Karpas-422 (cell line): ENCODE results near the gene GRB10. TPM values are rescaled to one million over a fixed set of nuclear protein-coding genes. Genes with fewer than 3 reads are reported as not detected.

Source experiments
- DNase-seq: peaks from one replicate; pipeline ENCODE4 v3.0.0-alpha.2; 2015
- H2AFZ ChIP-seq: fragments of 200-600 bp; sonication (generic); 2 replicates; pipeline ENCODE4 v1.6.1; 2014; ENCODE audit warnings: antibody characterized with exemption, low read length, mixed read lengths
- H3K27ac ChIP-seq: fragments of 200-600 bp; sonication (generic); 2 replicates; pipeline ENCODE4 v1.5.1; 2014; ENCODE audit warnings: mild to moderate bottlenecking, low read length, moderate library complexity
- H3K27me3 ChIP-seq: fragments of 200-600 bp; sonication (generic); 2 replicates; pipeline ENCODE4 v1.6.1; 2014; ENCODE audit warnings: low read length, mixed read lengths
- H3K36me3 ChIP-seq: fragments of 200-600 bp; sonication (generic); 2 replicates; pipeline ENCODE4 v1.6.1; 2014; ENCODE audit warnings: low read length, mixed read lengths; ENCODE audit not compliant: insufficient read depth
- H3K4me1 ChIP-seq: fragments of 200-600 bp; sonication (generic); 2 replicates; pipeline ENCODE4 v1.6.1; 2014; ENCODE audit warnings: mild to moderate bottlenecking, low read length, mixed read lengths
- H3K4me2 ChIP-seq: fragments of 200-600 bp; sonication (generic); 2 replicates; pipeline ENCODE4 v1.6.1; 2014; ENCODE audit warnings: low read length, low read depth, mild to moderate bottlenecking; ENCODE audit not compliant: poor library complexity, severe bottlenecking
- H3K4me3 ChIP-seq: fragments of 200-600 bp; sonication (generic); 2 replicates; pipeline ENCODE4 v1.5.1; 2014; ENCODE audit warnings: mild to moderate bottlenecking, antibody characterized with exemption, low read length, mixed read lengths
- H3K79me2 ChIP-seq: fragments of 200-600 bp; sonication (generic); 2 replicates; pipeline ENCODE4 v1.6.1; 2014; ENCODE audit warnings: mild to moderate bottlenecking, low read length, mixed read lengths
- H3K9ac ChIP-seq: fragments of 200-600 bp; sonication (generic); 2 replicates; pipeline ENCODE4 v1.6.0; 2014; ENCODE audit warnings: low read length
- H3K9me2 ChIP-seq: fragments of 200-600 bp; sonication (generic), shearing (Covaris generic); replicated peaks from 2 replicates; pipeline ENCODE4 v1.6.0; 2014; ENCODE audit warnings: mild to moderate bottlenecking, low read length, moderate library complexity; ENCODE audit not compliant: insufficient read depth
- H3K9me3 ChIP-seq: fragments of 300-700, 200-600 bp; sonication (generic); 2 replicates; pipeline ENCODE4 v1.6.1; 2014; ENCODE audit warnings: low read length, mixed read lengths
- H4K20me1 ChIP-seq: fragments of 200-600 bp; sonication (generic); 2 replicates; pipeline ENCODE4 v1.6.1; 2014; ENCODE audit warnings: mild to moderate bottlenecking, antibody characterized with exemption, low read length, low read depth; ENCODE audit not compliant: insufficient read depth
- total RNA-seq: library from RNA; depleted of rRNA; stranded (reverse); fragments of >200 nt; shearing (Covaris generic); gene quantifications from 2 replicates; pipeline ENCODE4 v1.2.3, GENCODE V29; 2014; ENCODE audit warnings: low replicate concordance

The GRB10 gene
- total RNA-seq, 1 experiment from 2014 or later: not detected

DNA sequence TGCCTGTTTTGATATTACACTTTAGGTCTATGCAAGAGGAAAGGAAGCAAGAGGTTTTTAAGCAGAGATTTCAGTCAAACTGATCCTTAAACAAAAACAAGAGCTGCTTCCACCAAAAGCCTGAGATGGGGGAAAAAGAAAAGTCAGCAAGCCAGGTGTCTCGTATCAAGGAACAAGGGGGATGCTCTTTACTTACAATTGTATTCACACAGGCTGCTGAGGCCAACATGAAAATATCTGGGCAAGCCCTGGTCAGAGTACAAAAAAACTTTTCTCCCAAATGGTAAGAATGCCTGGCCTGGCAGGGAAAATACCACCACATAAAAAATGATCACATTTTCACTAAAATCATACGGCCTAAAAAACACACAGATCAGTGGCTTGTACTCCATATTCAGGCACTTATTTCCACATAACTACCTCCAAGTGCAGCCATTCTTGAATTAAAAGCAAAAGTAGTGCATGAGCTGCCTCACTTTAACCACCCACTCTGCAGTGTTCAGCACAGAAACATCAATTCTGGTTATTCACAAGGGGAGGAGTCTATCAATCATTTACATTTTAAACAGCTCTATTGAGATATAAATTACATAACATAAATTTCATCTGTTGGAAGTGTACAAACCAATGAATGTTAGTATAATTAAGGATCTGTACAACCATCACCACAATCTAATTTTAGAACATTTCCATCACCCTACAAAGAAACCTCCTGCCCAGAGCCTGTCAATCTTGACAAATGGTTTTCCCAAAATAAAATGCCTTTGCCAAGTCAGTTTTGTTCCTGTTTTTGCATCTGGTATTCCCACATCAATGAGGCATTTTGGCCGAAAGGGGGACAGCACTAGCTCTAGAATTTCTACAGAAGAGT, 70.2 kb downstream of the GRB10 start:
- no peaks in the 10 kb centered on the region for H3K79me2 ChIP-seq
- no peak overlapping the region for H2AFZ ChIP-seq
- no peak for DNase-seq

DNA sequence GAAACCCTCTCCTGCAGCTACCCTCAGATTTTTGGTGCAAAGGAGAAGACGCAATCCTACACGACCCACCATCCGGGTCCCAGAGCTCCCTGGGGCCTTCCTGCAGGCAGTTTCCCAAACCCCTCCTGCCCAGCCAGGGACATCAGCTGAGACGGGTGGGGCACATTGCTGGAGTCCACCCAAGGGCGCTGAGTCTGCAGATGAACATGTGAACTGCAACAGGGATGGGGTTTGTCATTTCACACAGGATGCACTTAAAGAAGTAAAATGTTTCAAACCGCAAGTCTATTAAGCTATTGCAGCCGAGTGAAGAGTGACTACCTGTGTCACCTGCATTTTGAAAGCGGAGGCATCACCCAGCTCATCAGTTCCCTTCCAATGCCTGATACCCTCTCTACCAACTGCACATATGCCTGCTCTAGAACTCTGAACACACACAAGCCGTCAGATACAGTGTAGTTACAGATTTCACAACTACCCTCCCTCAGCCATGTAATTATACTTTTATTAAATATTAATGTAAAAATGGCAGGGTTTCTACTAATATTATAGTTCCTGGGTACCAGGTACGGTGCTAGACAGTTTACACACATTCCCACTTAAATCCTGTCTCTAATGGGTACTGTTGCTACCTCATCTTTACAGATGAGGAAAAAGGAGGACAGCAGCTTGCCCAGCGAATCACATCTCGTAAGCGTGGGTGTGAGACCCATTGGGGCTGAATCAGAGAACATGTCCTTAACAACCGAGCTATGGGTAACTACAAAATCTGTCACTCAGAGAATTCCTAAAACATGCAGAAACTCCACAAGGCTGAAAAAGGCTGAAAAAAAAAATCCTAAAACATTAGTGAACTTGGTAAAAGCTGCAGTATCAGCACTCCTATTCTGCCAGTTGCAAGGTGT, 71.2 kb downstream of the GRB10 start:
- DNase-seq: no peak
- H3K4me2 ChIP-seq: no peak overlapping the region
- no peaks in the 10 kb centered on the region for H4K20me1 ChIP-seq
- no peak overlapping the region for H3K9ac ChIP-seq
- H3K4me3 ChIP-seq: no peak overlapping the region
- no peak overlapping the region for H3K27ac ChIP-seq
- no peaks in the 10 kb centered on the region for H3K4me1 ChIP-seq
- no peaks in the 10 kb centered on the region for H3K79me2 ChIP-seq
- no peaks in the 10 kb centered on the region for H3K36me3 ChIP-seq
- H2AFZ ChIP-seq: no peak overlapping the region
- H3K9me2 ChIP-seq: no peaks in the 10 kb centered on the region
- no peaks in the 10 kb centered on the region for H3K9me3 ChIP-seq
- H3K27me3 ChIP-seq: no peaks in the 10 kb centered on the region

More for the DNA sequence above, 70.2 kb downstream of the GRB10 start:
- no peaks in the 10 kb centered on the region for H3K27me3 ChIP-seq
- no peak overlapping the region for H3K4me2 ChIP-seq
- no peaks in the 10 kb centered on the region for H3K4me1 ChIP-seq
- no peaks in the 10 kb centered on the region for H3K9me2 ChIP-seq
- H3K4me3 ChIP-seq: no peak overlapping the region
- no peaks in the 10 kb centered on the region for H3K36me3 ChIP-seq
- no peak overlapping the region for H3K27ac ChIP-seq
- H3K9ac ChIP-seq: no peak overlapping the region
- no peaks in the 10 kb centered on the region for H4K20me1 ChIP-seq
- no peaks in the 10 kb centered on the region for H3K9me3 ChIP-seq

DNA sequence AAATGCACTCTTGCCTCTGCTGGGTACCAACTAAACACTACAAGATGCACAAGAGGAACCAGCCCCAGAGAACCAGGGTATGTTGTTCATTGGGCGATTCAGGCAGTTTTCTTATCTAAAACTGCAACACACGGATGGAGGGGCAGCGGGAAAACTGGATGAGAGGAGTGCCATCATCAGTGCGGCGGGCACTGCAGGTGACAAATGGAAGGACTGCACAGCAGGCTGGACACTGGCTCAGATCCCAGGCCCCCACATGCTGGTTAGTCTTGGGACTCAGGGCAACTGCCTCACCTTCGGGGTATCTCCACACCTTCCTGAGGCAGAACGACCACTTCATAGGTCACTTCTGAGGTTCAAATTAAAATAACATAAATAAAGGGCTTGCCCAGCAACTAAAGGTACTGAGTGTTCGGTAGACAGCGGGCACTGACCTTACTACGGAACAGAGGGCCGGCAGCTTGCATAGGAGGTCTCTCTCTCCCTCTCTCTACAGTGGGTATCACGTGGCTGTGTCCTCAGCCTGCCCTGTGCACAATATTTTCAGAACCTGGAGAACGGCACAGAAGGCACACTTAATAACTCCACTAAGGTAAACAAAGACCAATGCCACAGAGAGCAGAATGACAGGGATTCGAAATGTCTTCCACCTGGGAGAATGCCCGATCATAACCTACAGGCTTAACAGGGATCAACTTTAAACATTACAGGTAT, 72.1 kb downstream of the GRB10 start:
- no peaks in the 10 kb centered on the region for H3K4me1 ChIP-seq
- no peak overlapping the region for H3K9ac ChIP-seq
- H3K36me3 ChIP-seq: no peaks in the 10 kb centered on the region
- H4K20me1 ChIP-seq: no peaks in the 10 kb centered on the region
- H3K79me2 ChIP-seq: no peaks in the 10 kb centered on the region
- H3K27ac ChIP-seq: no peak overlapping the region
- no peak for DNase-seq
- no peak overlapping the region for H3K4me3 ChIP-seq
- no peaks in the 10 kb centered on the region for H3K27me3 ChIP-seq
- H3K9me2 ChIP-seq: no peaks in the 10 kb centered on the region
- H2AFZ ChIP-seq: no peak overlapping the region
- no peaks in the 10 kb centered on the region for H3K9me3 ChIP-seq
- H3K4me2 ChIP-seq: no peak overlapping the region

GRCh38 chr7:50709151-50709550, 73.5 kb downstream of the GRB10 start:
- H2AFZ ChIP-seq: no peak overlapping the region
- H3K79me2 ChIP-seq: no peaks in the 10 kb centered on the region
- no peak overlapping the region for H3K4me2 ChIP-seq
- H3K4me3 ChIP-seq: no peak overlapping the region
- H3K27ac ChIP-seq: no peak overlapping the region
- no peaks in the 10 kb centered on the region for H3K4me1 ChIP-seq
- no peaks in the 10 kb centered on the region for H3K36me3 ChIP-seq
- no peaks in the 10 kb centered on the region for H4K20me1 ChIP-seq
- no peak for DNase-seq
- no peaks in the 10 kb centered on the region for H3K9me3 ChIP-seq
- H3K9ac ChIP-seq: no peak overlapping the region
- no peaks in the 10 kb centered on the region for H3K27me3 ChIP-seq
- H3K9me2 ChIP-seq: no peaks in the 10 kb centered on the region

DNA sequence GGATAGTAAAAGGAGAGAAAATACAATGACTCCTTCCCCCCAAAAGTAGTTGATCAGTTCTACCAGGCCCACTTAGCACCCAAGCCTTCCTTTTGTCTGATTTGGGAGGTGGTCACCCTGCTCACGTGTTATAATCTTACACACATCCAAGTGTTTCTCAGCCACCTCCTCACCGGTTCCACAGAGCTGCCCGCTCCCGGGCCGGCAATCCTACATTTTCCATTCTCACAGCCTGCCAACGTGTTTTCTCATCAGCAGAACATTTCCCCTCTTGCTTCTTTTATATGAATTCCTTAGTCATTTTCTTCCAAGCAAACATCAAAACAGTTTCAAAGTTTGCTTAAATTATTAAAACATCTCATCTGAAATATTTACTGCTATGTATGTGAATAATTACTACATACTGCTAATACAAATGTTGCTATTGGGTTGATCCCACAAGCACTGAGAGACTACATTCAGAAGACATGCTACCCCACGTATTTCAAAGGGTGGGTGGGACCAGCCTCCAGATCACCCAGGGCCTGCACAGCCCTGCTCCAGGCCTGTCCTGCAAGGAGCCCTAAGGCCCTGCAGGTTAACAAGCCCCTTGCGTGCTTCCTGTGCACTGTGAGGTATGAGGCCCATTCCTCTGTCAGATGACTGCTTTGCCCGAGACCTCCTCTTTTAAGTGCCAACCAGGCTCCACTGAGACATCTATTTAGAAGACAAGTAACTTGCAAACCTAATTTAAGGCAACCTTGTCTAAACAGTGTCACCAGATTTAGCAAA, 75.3 kb downstream of the GRB10 start:
- no peaks in the 10 kb centered on the region for H3K9me2 ChIP-seq
- no peaks in the 10 kb centered on the region for H3K4me1 ChIP-seq
- no peak overlapping the region for H3K4me2 ChIP-seq
- no peaks in the 10 kb centered on the region for H4K20me1 ChIP-seq
- H2AFZ ChIP-seq: no peak overlapping the region
- H3K36me3 ChIP-seq: no peaks in the 10 kb centered on the region
- H3K27me3 ChIP-seq: no peaks in the 10 kb centered on the region
- no peak overlapping the region for H3K27ac ChIP-seq
- no peak overlapping the region for H3K9ac ChIP-seq
- H3K9me3 ChIP-seq: no peaks in the 10 kb centered on the region
- no peak for DNase-seq
- H3K79me2 ChIP-seq: no peaks in the 10 kb centered on the region
- no peak overlapping the region for H3K4me3 ChIP-seq

DNA sequence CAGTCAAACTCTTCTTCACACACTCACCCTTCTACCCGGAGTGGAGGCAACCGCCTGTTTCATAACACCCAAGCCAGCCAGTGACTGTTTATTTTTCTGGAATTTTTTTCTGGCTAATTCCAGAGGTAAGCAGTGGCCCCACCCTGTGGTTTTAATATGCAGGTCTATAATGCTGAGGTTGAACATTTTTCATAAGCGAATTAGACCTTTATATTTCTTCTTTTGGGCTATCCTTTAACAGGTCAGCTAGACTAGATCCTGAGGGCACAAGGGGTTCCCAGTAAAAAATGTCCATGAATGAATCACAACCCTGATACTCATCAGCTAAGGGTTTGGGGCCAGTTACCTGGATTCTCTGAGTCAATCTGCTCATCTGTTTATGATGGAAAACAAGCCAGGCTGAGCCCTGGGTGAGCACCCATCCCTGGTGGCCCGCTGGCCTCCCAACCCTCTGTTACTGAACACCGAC, 76.2 kb downstream of the GRB10 start:
- Histone ChIP-seq H3K36me3 (no peaks in the 10 kb centered on the region), H2AFZ (no peak overlapping the region), H3K9me3 (no peaks in the 10 kb centered on the region), H3K27ac (no peak overlapping the region), H3K9me2 (no peaks in the 10 kb centered on the region), H3K9ac (no peak overlapping the region), H3K79me2 (no peaks in the 10 kb centered on the region), H3K4me2 (no peak overlapping the region), H3K27me3 (no peaks in the 10 kb centered on the region), H4K20me1 (no peaks in the 10 kb centered on the region), H3K4me1 (no peaks in the 10 kb centered on the region), H3K4me3 (no peak overlapping the region)
- no peak for DNase-seq

DNA sequence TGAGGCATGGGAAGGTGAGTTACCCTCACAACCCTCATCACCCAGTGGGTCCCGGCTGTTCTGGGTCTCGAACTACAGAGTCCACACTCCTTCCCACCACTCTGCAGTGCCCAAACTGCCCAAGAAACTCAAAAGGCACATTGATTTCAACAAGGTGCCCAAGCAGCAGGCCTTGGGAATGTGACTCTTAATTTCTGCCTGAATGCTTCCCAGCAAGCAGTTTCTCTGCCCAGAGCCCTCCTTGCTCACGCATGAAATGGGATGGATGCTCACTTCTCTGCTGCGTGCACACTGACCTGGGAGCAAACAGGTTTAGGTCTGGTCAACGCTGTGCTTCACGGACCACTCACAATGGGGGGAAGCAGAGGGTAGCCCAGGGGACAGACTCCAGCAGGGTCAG, 77.9 kb downstream of the GRB10 start:
- H3K4me2 ChIP-seq: no peak overlapping the region
- no peaks in the 10 kb centered on the region for H3K9me2 ChIP-seq
- no peak for DNase-seq
- H2AFZ ChIP-seq: no peak overlapping the region
- no peaks in the 10 kb centered on the region for H3K9me3 ChIP-seq
- no peaks in the 10 kb centered on the region for H3K36me3 ChIP-seq
- no peak overlapping the region for H3K27ac ChIP-seq
- H3K4me3 ChIP-seq: no peak overlapping the region
- H4K20me1 ChIP-seq: no peaks in the 10 kb centered on the region
- no peak overlapping the region for H3K9ac ChIP-seq
- H3K27me3 ChIP-seq: no peaks in the 10 kb centered on the region
- H3K79me2 ChIP-seq: no peaks in the 10 kb centered on the region
- H3K4me1 ChIP-seq: no peaks in the 10 kb centered on the region
